GM18517 (cell line): ENCODE measurements around the gene MAFB.
"Not testable (repeated sequence)": the region's sequence is repeated elsewhere in the genome, so short reads cannot be mapped to it uniquely, and the experiment has no call there.

ENCODE experiments used
- ATAC-seq: cut with Tn5 transposase; IDR thresholded peaks from one replicate; pipeline ENCODE4 v1.9.1; 2021; ENCODE audit warnings: mild to moderate bottlenecking, moderate library complexity; ENCODE audit not compliant: unreplicated experiment

MAFB gene

DNA sequence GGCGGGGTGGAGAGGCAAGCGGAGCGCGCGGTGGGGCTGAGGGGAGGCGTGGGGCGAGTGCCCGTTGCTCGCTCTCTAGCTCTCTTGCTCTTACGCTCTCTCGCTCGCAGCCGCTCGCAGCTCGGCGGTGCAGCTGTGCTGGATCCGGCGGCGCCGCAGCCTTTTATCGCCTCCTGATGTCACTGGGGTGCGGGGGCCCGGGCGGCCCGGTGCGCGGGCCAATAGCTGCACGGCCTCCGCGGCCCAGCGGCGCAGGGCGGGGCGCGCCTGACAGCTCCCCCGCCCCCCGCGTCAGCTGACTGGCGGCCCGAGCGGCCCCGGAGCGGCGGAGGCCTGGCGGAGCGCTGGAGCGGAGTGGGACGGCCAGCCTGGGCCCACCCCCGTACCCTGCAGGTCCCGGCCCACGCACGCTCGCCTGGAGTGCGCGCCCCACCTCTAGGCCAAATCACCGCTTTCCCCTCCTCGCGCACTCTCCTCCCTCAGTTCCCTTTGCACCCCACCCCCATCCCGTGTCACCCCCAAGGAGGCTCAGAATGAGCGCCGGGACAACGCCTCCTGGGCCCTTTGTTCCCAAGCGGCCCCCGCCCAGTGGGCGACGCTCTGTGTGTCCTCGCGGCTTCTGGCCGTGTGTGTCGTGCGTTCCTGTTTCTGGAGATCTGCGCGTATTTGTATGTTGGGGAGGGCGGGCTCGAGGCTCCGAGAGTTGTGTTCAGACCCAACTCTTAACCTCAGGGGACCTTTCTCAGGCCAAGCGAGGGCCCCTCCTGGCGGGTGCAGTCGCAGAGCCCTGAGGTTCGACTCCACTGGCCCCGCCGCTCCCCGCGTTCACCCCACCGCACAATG lies at the start of gene MAFB:
MAFB (minus strand) TSS at position 137 of the 843 bp plus-strand sequence. CDS start 386 bp downstream, outside the sequence.
- no peak for ATAC-seq

DNA sequence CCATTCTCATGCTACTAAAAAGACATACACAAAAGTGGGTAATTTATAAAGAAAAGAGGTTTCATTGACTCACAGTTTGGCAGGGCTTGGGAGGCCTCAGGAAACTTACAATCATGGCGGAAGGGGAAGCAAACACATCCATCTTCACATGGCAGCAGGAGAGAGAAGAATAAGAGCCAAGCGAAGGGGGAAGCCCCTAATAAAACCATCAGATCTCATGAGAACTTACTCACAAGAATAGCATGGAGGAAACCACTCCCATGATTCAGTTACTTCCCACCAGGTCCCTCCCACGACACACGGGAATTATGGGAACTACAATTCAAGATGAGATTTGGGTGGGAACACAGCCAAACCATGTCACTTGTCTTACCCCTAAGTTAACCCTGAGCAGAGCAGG lies 47.4 kb upstream of the MAFB start:
- ATAC-seq = not testable (repeated sequence)

DNA sequence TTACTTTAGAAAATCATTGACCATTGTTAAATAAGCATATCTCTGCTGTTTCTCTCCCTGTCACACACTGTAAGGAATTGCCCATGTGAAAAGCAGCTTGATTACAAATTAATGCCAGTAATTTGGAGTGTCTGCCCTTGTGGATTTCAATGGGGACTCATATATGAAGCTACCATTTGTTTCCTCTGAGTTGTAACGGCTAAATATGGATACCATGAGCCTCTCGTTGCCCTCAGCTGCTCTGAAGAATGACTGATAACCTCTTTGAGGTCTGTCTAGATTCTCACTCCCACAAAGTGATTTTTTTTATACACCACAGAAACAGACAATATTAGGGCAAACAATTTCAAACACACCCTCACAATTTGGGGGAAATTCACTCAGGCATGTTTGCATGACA lies 40.0 kb upstream of the MAFB start:
- ATAC-seq = no peak

GRCh38 chr20:40728470-40728869 lies 39.4 kb upstream of the MAFB start:
- no peak for ATAC-seq

- no peak for ATAC-seq
These were observed 38.9 kb upstream of the MAFB start for GRCh38 chr20:40727960-40728359.

DNA sequence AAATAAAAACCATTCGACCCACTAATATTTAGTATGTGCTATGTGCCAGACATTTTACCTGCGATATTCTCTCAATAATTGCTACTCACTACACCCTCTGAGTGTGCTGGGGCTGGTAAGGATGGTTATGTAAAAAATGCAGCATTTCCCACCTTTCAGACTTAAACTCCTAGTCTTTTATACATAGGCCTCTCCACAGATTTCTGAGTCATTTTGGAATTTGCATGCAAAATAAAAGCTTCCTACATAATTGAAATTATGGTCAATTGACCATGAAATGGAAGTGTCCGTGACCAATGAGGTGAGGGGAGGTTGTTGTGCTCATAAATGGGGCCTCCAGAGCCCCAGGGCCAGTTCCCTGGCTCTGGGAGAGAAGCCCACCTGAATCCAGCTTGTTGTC lies 37.7 kb upstream of the MAFB start:
- ATAC-seq = no peak

DNA sequence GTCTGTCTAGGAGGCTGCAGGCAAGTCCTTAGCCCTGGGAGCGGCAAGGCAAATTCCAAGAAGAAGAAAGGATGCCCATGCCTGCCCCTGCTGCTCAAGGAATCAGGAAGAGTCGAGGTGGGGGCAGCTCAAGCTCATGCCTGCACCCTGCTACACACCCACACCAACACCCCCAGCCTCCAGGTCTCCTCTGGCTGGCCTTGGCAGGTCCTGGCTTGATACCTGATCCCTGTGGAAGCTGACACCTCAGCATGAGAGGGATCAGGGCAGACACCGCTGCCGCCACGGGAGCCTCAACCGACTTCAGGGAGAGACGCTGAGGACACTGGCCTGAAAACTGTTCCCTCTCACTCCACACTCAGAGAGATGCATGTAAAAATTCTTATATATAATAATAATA lies 35.5 kb upstream of the MAFB start:
- no peak for ATAC-seq

DNA sequence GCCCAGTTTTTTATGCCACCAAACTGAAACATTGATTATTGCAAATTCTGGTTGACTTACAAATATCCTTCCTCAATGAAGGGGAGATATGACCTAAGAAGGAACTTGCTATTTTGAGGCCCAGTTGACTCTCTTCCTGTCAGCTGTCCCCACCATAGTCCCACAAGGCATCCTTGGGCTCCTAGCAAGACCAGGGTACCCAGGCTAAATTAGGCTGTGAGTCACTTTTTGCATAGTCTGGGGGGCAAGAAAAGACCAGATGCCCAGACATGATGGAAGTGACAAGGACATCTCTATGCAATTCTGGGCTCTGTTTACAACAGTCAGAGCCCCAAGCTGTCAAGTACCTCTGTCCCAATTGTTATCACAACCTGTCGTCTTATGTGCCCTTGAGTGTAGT lies 31.8 kb upstream of the MAFB start:
- no peak for ATAC-seq

GRCh38 chr20:40720099-40720498 lies 31.1 kb upstream of the MAFB start:
- no peak for ATAC-seq

DNA sequence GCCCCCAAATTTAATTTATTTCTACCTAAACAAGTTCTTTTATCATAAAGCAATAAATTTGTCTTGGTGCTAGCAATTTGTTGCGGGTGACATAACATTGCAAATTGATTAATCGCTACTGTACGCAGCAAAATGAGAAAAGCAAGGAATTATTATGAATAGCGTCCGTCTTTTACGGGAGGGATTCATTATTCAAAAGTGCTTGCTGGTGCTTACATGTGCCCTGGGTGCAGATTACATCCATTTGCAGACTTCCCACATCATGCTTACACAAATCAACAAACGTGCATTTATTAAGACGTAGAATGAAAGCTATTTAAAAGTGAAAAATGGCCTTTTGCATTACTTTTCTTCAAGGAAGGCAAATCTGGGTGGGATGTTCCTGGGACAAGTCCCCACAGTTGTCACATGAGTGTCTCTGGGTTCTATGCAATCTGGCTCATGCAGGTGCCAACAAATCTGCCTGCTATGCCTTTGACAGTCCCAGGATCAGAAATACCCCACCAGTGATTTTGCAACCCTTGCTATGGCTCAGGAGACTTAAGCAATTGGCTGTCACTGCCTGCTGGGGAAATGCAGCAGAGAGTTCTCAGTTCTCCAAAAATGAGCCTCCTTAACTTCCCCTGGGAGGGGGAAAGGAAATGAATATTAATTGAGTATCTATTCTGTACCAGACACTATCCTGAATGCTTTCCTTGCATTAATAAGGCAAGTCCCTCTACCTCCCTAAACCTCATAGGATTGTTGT lies 30.1 kb upstream of the MAFB start:
- ATAC-seq = no peak

- no peak for ATAC-seq
These were observed 29.4 kb upstream of the MAFB start for GRCh38 chr20:40718214-40718977.

- no peak for ATAC-seq
These were observed 28.4 kb upstream of the MAFB start for GRCh38 chr20:40717343-40717865.

DNA sequence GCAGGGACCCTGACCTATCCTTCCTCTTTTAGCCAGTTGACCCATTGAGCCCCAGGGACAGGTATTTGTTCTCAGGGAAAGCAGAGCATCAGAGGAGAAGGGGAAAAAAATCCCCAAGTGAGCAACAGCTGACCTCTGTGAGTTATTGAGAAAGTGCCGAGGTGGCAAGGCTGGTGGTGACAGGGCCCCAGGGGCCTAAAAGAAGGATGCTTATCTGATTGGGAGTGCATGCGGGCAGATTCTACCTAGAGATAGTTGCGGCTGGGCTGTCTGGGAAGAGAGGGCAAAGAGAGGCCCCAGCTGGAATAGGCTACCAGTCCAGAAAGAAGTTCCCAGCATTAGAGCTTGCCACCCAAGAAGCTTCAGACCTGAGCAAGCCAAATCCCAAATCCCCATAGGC lies 26.5 kb upstream of the MAFB start:
- ATAC-seq = no peak

DNA sequence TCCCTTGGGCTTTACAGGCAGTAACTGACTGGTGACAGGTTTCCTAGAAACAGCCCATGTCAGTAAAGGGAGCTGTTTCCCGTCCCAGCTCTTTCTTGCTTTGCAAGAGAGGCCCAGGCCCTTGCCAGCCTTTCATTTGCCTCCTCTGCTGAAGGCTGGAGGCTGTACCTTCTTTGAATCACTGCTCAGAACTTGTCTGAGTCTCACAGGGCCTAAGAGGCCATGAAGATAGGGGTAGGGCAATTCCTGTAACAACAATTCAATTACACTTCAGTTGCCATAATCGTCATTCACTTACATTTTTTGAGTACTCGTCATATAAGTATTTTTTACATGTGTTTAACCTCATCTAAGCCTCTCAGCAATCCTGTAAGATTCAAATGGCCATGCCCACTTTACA lies 25.9 kb upstream of the MAFB start:
- ATAC-seq = no peak

- ATAC-seq = no peak
These were observed 25.1 kb upstream of the MAFB start for GRCh38 chr20:40714109-40714508.

- no peak for ATAC-seq
These were observed 24.5 kb upstream of the MAFB start for GRCh38 chr20:40713508-40713907.

- ATAC-seq = no peak
These were observed 22.0 kb upstream of the MAFB start for GRCh38 chr20:40711079-40711478.

- ATAC-seq = no peak
These were observed 21.6 kb upstream of the MAFB start for GRCh38 chr20:40710603-40711002.

GRCh38 chr20:40706977-40707582 lies 18.0 kb upstream of the MAFB start:
- ATAC-seq = no peak

DNA sequence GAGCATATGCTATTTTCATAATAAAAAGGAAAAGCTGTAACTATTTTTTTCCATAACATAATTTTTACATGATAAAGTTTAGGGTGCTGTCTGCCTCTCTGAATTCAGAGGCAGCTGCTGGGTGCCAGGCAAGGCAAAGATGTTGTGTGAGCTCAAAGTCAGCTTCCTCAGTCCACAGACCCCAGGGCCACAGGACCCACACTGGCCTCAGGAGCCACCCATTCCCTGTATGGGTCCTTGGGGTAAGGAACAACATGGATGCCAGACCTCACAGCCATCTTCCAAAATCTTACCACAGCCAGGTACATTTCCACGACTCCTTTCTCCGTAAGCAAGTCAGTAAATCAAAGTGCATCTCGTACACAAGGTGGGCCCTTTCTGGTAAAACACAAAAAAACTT lies 16.4 kb upstream of the MAFB start:
- no peak for ATAC-seq

DNA sequence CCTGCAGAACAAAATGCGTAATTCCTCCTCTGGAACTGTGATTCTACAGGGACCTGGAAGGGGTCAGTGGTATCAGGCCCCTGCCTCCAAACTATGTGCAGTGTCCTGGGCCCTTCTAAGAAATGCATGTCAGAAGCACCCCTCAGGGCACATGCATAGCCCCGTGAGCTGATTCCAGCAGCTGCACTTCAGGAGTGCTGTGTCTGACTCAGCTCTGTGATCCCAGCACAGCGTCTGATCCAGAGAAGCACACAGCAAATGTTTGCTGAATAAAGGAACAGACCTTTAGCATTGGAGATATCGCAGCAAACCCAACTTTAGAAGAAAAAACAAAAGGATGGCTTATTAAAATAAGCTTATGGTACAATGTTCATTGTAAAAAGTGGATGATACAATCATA lies 15.8 kb upstream of the MAFB start:
- no peak for ATAC-seq
